Measurements from ENCODE around the gene NME7. TPM values are rescaled to one million over a fixed set of nuclear protein-coding genes. Genes with fewer than 3 reads are reported as not detected.

NME7 gene
- total RNA-seq, 6 experiments from 2014 or later: 16.0 to 22.2 (median 18.7) TPM

- Mint-ChIP-seq H3K27me3 (ENCODE audit: insufficient read depth) (no peaks in the 10 kb centered on the region; the same call in 1 of the 2 replicates), H3K27ac (no peak overlapping the region), H3K36me3 (ENCODE audit: low read depth) (peaks cover 39% of the 10 kb centered on the region), H3K9me3 (no peaks in the 10 kb centered on the region), H3K4me3 (no peak overlapping the region), H3K4me1 (ENCODE audit: low read depth) (peaks cover 28% of the 10 kb centered on the region)
- TF ChIP-seq CTCF (IDR thresholded peaks at IDR 0.05): no peak
- no peak for DNase-seq
Observed at GRCh38 chr1:169133228-169133576, 234.4 kb downstream of the NME7 start.

- no peak for DNase-seq
- H3K27ac Mint-ChIP-seq: no peak overlapping the region
- no peak for TF ChIP-seq CTCF (IDR thresholded peaks at IDR 0.05)
- peaks cover 32% of the 10 kb centered on the region for H3K4me1 Mint-ChIP-seq (ENCODE audit: low read depth)
- no peaks in the 10 kb centered on the region for H3K9me3 Mint-ChIP-seq
- H3K27me3 Mint-ChIP-seq (ENCODE audit: insufficient read depth): no peaks in the 10 kb centered on the region; the same call in 1 of the 2 replicates
- H3K4me3 Mint-ChIP-seq: no peak overlapping the region
- H3K36me3 Mint-ChIP-seq (ENCODE audit: low read depth): peaks cover 44% of the 10 kb centered on the region
Observed at GRCh38 chr1:169132512-169133227, 234.9 kb downstream of the NME7 start.

- no peaks in the 10 kb centered on the region; the same call in 1 of the 2 replicates for H3K27me3 Mint-ChIP-seq (ENCODE audit: insufficient read depth)
- TF ChIP-seq CTCF (IDR thresholded peaks at IDR 0.05): no peak
- peaks cover 46% of the 10 kb centered on the region for H3K36me3 Mint-ChIP-seq (ENCODE audit: low read depth)
- DNase-seq: no peak
- no peak overlapping the region for H3K4me3 Mint-ChIP-seq
- no peaks in the 10 kb centered on the region for H3K9me3 Mint-ChIP-seq
- H3K4me1 Mint-ChIP-seq (ENCODE audit: low read depth): peaks cover 38% of the 10 kb centered on the region
- H3K27ac Mint-ChIP-seq: no peak overlapping the region
Observed at GRCh38 chr1:169130683-169131082, 236.9 kb downstream of the NME7 start.

GRCh38 chr1:169129109-169129784, 238.3 kb downstream of the NME7 start:
- Mint-ChIP-seq H3K27me3 (ENCODE audit: insufficient read depth) (no peaks in the 10 kb centered on the region; the same call in 1 of the 2 replicates), H3K9me3 (no peaks in the 10 kb centered on the region), H3K36me3 (ENCODE audit: low read depth) (peaks cover 57% of the 10 kb centered on the region), H3K4me1 (ENCODE audit: low read depth) (peaks cover 38% of the 10 kb centered on the region), H3K4me3 (no peak overlapping the region), H3K27ac (no peak overlapping the region)
- no peak for DNase-seq
- TF ChIP-seq CTCF (IDR thresholded peaks at IDR 0.05): no peak

- H3K27ac Mint-ChIP-seq: no peak overlapping the region
- H3K4me1 Mint-ChIP-seq (ENCODE audit: low read depth): peaks cover 38% of the 10 kb centered on the region
- no peaks in the 10 kb centered on the region for H3K9me3 Mint-ChIP-seq
- no peak for TF ChIP-seq CTCF (IDR thresholded peaks at IDR 0.05)
- H3K27me3 Mint-ChIP-seq (ENCODE audit: insufficient read depth): no peaks in the 10 kb centered on the region; the same call in 1 of the 2 replicates
- DNase-seq: no peak
- peaks cover 57% of the 10 kb centered on the region for H3K36me3 Mint-ChIP-seq (ENCODE audit: low read depth)
- no peak overlapping the region for H3K4me3 Mint-ChIP-seq
Observed at GRCh38 chr1:169128562-169128961, 239.0 kb downstream of the NME7 start.
